Brain microvascular endothelial cell (primary cell): ENCODE results near the gene RPS2.
"Not testable (repeated sequence)": the region's sequence is repeated elsewhere in the genome, so short reads cannot be mapped to it uniquely, and the experiment has no call there.

ENCODE experiments used
- DNase-seq: peaks from one replicate; pipeline ENCODE4 v3.0.0-alpha.2; 2020
- H3K27ac ChIP-seq: fragments of 250-450 bp; sonication (Bioruptor Pico); 2 replicates; pipeline ENCODE4 v1.5.1; 2020; ENCODE audit warnings: mild to moderate bottlenecking, moderate library complexity
- H3K27me3 ChIP-seq: fragments of 250-450 bp; sonication (Bioruptor Pico); replicated peaks from 2 replicates; pipeline ENCODE4 v1.5.1; 2020; ENCODE audit warnings: mild to moderate bottlenecking
- H3K36me3 ChIP-seq: fragments of 250-450 bp; sonication (Bioruptor Pico); replicated peaks from 2 replicates; pipeline ENCODE4 v1.5.1; 2020; ENCODE audit warnings: mild to moderate bottlenecking
- H3K4me3 ChIP-seq: 2 replicates; pipeline ENCODE4 v1.5.1; 2011; ENCODE audit warnings: low read depth, mild to moderate bottlenecking, control low read depth, low read length, moderate library complexity
- CTCF ChIP-seq: IDR thresholded peaks from 2 replicates; pipeline ENCODE4 v1.5.1; 2011; ENCODE audit warnings: low read depth, mild to moderate bottlenecking, moderate library complexity, low read length, control low read depth, inconsistent platforms; ENCODE audit errors: missing control alignments
- in situ Hi-C: cut with HindIII; loops from 2 replicates; pipeline ENCODE4 v1.10.0; 2017; ENCODE audit warnings: low sequenced_read_pairs, low pct_ligation_motif_present

RPS2 gene

GRCh38 chr16:1942810-1943726 is 21.6 kb downstream of the RPS2 start, which contains the start of gene MSRB1:
Gene MSRB1, minus strand, starts transcription at chr16:1943199. Its CDS starts 43 bp downstream, at chr16:1943156.
- TF ChIP-seq CTCF, result no peak
- Histone ChIP-seq H3K27me3 (no peaks in the 10 kb centered on the region), H3K27ac (no peak within 1 kb of the TSS), H3K36me3 (peaks cover 9% of the 10 kb centered on the region), H3K4me3 (peak within 1 kb of the TSS; percentile 86)
- DNase-seq, result peak; percentile 98
- in situ Hi-C loops, result no loop called here

GRCh38 chr16:1942047-1942809 is 22.4 kb downstream of the RPS2 start:
- no peak for DNase-seq
- TF ChIP-seq CTCF, result no peak
- Histone ChIP-seq H3K36me3 (peaks cover 11% of the 10 kb centered on the region), H3K4me3 (peak overlapping the region; percentile 86), H3K27me3 (no peaks in the 10 kb centered on the region), H3K27ac (no peak overlapping the region)
- in situ Hi-C loops, result no loop called here

GRCh38 chr16:1941162-1942046 is 23.2 kb downstream of the RPS2 start:
- H3K4me3 ChIP-seq, result peak overlapping the region; percentile 86
- no peaks in the 10 kb centered on the region for H3K27me3 ChIP-seq
- in situ Hi-C loops, result no loop called here
- DNase-seq, result peak; percentile 35
- peak; percentile 73 for TF ChIP-seq CTCF
- H3K27ac ChIP-seq, result no peak overlapping the region
- H3K36me3 ChIP-seq, result peaks cover 11% of the 10 kb centered on the region

- no peak overlapping the region for H3K27ac ChIP-seq
- no peak for DNase-seq
- no peak for TF ChIP-seq CTCF
- in situ Hi-C loops, result no loop called here
- H3K27me3 ChIP-seq, result no peaks in the 10 kb centered on the region
- H3K36me3 ChIP-seq, result peaks cover 11% of the 10 kb centered on the region
- no peak overlapping the region for H3K4me3 ChIP-seq
These were observed 24.1 kb downstream of the RPS2 start for GRCh38 chr16:1940273-1941161.

- H3K4me3 ChIP-seq, DNase-seq, H3K27ac ChIP-seq, in situ Hi-C loops, H3K27me3 ChIP-seq: not testable (repeated sequence)
- H3K36me3 ChIP-seq, result peaks cover 11% of the 10 kb centered on the region
These were observed 24.8 kb downstream of the RPS2 start for GRCh38 chr16:1939833-1940232.
